GM19438 (cell line): ENCODE measurements around the gene SRA1.

Experiments used
- ATAC-seq: cut with Tn5 transposase; IDR thresholded peaks from one replicate; pipeline ENCODE4 v1.9.1; 2021; ENCODE audit warnings: low read depth; ENCODE audit not compliant: unreplicated experiment

Gene SRA1

DNA sequence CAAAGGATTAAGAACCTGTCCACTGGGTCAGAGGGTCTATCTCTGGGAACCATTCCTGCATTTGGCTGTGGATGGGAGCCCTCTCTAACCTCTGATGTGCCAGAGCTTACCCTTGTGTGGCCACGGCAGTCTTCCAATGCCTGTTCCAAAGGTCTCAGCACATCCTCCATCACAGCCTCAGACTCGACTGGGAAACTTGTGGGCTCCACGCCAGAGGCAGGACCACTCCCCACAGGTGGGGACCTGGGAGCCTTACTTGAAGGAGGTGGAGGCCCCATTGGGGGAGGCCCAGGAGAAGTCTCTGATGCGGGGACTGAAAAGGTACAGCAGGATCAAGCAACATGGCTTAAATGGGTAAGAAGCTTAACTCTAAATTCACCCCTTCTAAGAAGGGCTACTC, 5.4 kb downstream of the SRA1 start:
- ATAC-seq: no peak

- ATAC-seq: no peak
These were observed 6.9 kb downstream of the SRA1 start for GRCh38 chr5:140550147-140551079.

DNA sequence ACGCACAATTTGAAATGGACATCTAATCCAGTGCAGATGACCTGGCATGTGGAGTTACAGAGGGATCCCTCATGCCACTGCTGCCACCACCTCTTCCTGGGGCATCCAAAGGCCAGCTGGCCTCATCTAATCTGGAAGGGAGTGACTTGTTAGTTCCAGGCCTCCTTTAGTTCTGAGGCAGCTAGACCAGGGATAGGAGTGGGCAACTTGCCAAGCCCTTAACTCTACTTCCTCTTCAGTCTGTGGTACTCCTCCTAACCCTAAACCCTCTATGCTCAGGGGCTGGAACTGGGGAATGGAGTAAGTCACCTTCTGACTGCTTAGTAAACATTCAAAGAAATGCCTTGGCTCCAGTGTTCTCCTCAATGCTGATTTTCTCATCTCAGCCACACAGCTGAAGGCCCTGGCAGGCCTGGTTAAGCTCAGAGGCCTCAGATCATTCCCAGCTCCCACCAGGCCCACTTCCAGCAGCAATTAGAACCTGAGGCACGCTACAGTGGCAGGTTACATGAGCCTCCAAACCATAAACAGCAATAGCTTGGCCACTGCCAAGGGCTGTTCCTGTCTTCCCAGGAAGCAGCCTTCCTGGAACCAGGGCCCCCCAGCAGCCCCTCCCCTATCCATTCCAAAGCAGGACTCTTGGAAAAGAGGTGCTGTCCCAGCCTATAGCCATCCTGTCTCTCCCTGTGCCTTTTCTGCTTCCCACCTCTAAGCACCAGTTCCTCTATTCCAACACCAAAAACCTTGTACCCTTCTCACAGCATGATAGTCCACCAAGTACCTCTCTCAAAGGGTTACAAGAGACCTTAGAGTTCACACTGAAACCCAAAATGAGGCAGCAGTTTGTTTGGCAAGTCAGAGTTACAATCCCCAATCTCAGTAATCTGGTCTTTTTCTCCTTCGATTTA, 7.8 kb downstream of the SRA1 start:
- ATAC-seq: no peak

DNA sequence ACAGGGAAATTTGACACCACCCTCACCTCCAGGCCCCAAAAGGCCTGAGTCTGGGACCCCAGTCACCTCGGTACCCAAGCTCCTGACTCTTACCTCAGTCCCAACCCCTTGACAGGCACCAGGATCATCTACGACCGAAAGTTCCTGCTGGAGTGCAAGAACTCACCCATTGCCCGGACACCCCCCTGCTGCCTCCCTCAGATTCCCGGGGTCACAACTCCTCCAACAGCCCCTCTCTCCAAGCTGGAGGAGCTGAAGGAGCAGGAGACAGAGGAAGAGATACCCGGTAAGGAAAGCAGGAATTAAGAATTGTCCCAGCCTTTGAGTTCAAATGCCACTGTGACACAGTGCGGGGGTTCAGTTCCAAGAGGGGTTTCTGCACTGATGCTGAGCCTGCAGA, 8.5 kb downstream of the SRA1 start:
- no peak for ATAC-seq

GRCh38 chr5:140548300-140548688, 9.0 kb downstream of the SRA1 start:
- ATAC-seq: no peak

DNA sequence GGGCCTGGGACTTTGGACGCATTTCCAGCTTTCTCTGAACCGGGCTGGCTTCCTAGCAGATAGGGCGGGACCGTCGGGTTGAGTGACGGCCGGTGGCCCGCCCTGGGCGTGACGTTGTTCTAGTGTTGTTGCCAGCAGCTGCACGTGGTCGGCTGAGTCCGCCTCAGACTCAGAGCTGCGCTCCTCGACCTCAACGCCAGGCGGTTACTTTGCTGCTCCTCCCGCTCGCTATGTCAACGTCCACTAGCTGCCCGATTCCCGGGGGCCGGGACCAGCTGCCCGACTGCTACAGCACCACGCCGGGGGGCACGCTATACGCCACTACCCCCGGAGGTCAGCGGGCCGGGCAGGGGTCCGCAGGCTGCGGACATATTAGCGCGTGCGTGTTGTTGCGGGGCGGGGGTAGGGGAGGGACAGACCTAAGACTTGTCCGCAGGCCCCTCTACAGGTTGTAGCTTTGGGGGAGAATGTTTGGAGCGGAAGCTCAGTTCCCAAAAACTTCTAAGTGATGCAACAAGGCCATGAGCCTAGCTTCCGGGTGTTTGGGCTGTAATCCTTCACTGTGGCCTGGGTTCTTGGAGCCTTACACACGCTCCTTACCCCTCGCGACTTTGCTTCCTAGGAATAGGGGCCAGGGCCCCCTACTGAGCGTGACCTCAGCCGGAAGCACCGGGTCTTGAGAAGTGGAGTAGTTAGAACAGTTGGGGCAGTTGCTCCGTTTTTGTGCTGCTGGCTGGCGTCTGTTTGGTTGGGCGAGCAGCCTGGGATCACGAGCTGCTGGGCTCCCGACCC, 9.6 kb downstream of the SRA1 start, which contains the start of gene EIF4EBP3:
Gene EIF4EBP3, plus strand, starts transcription at position 155 of the 792 bp plus-strand sequence. Its CDS starts 76 bp downstream, at position 231.
- ATAC-seq: peak; percentile 98

- ATAC-seq: no peak
These were observed 10.3 kb downstream of the SRA1 start for GRCh38 chr5:140546851-140547507.

DNA sequence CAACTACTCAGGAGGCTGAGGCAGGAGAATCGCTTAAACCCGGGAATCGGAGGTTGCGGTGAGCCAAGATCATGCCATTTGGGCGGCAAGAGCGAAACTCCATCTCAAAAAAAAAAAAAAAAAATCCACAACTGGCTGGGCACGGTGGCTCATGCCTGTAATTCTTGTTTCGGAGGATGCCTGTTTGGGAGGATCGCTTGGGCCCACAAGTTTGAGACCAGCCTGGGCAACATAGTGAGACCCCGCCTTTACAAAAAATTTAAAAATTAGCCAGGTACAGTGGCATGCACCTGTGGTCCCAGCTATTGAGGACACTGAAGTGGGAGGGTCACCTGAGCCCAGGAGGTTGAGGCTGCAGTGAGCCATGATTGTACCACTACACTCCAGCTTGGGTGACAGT, 11.7 kb downstream of the SRA1 start:
- ATAC-seq: no peak

- no peak for ATAC-seq
These were observed 12.3 kb downstream of the SRA1 start for GRCh38 chr5:140544986-140545385.

DNA sequence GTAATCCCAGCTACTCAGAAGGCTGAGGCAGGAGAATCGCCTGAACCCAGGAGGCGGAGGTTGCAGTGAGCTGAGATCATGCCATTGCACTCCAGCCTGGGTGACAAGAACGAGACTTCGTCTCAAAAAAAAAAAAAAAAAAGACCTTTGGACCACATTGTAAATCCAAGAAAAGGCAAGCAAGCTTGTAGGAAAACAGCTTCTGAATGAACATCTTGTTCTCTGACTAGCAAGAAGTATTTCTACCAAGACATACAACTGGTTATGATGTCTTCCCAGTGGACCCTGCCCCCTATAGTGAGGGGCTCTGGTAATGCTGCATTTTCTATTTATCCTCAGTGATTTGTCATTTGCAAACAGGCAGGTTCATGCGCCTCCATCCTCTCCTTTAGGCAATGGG, 14.3 kb downstream of the SRA1 start:
- no peak for ATAC-seq

DNA sequence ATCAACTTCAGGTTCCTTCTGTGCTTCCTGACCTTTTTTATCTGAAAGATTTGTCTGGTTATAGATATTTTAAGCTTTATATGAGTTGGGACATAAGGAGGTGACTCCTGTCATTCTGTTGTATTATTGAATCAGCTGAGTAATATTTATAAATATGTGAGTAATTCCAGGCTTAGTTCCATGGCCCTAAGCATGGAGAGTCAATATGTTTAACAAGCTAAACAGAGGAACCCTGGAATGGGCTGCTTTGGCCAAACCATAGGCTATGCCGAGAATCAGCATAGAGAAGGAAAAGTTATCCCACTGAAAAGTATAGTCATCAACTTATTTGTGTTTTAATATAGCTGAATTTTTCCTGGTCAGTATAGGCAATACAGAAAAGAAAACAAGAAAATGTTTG, 17.0 kb downstream of the SRA1 start:
- no peak for ATAC-seq

GRCh38 chr5:140524003-140524402, 33.3 kb downstream of the SRA1 start:
- no peak for ATAC-seq

DNA sequence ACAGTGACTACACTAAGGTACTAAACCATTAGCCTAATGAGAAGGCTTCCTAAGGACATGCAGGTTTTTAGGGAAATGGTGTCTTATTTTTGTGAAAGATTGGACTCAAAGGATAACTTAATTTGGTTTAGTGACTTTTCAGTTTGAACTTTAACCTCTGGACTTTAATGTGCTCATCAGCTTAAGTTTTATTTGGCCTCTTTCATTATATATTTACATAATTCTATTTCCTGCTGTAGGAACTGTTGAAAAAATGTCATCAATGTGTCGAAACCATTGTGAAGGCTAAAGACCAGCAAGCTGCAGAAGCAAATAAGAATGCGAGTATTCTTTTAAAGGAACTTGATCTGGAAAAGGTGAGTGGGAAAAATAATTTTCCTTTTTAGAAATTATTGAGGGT, 44.1 kb downstream of the SRA1 start:
- no peak for ATAC-seq

DNA sequence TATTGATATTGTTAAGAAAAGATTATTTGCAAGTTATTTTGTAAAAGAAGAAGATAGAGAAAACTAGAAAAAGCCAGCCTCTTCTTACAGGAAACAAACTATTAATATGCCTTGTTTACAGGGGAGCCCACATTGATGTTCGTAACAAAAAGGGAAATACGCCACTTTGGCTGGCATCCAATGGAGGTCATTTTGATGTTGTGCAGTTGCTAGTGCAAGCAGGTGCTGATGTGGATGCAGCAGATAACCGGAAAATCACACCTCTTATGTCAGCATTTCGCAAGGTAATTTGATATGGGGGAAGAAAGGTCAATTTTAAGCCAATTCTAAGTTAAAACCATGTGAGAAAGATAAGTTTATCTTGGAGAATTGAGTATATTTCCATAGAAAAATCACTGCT, 47.4 kb downstream of the SRA1 start:
- no peak for ATAC-seq

DNA sequence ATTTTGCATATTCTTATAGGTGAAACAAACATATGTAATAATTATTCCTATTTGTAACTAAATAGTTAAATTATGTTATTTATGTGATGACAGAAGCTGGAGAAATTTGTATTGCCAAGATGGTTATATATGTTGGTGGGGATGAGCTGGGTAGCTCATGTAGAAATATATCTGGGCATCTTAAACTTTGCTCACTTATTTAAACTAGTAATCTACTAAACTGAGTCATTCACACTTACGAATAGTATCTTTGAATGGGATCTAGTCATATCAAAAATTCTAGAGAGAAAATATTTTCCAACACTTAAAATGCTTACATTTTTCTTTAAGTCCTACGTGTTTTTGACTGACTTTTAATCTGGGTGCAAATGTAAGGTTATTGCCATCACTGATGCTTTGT, 54.4 kb downstream of the SRA1 start:
- no peak for ATAC-seq
